ENCODE measurements around the gene RPRD1B.

RPRD1B gene

DNA sequence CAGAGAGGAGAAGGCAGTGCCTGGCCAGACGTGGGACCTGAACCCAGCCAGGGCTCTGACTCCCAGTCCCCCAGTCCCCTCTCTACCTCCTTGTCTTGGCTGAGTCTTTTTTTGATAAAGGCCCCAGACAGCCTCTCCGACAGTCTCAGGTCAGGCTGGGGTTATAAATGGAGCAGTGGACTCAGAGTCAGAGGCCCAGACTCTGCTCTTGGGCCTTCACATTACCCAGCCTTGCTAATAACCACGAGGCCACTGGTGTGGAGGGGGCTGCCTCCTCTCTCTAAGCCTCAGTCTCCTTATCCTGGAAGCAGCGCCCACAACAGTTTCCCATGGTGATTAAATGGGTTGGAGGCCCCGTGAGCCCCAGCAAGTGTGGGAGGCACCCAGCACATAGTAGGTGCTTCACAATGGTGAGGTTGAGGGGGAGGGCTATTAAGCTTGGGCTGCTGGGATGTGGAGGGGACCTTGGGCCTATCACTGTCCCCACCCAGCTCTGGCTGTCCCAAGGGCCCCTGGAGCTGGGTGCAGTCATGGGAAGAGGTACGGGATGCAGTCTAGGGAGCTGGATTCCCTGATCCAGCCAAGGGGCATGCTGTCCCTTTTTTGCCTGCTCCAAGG lies 95.8 kb downstream of the RPRD1B start:
- H3K36me3 ChIP-seq (replicated peaks in 1 of 2; ENCODE audit: control insufficient read depth in 2 of 2, insufficient read depth in 2 of 2, low read length in 2 of 2): no peaks in the 10 kb centered on the region
- no peak overlapping the region for H3K14ac ChIP-seq (ENCODE audit: low read length)
- H2BK12ac ChIP-seq (ENCODE audit: low read length): no peak overlapping the region
- no peak overlapping the region for H4K91ac ChIP-seq (ENCODE audit: low read depth, low read length, poor library complexity)
- no peaks in the 10 kb centered on the region for H3K27me3 ChIP-seq (ENCODE audit: control insufficient read depth in 3 of 3, insufficient read depth in 3 of 3, low read depth in 1 of 3, low read length in 3 of 3)
- H3K4me3 ChIP-seq (ENCODE audit: low read length in 2 of 2): no peak overlapping the region
- H3K4me2 ChIP-seq (ENCODE audit: insufficient read depth, low read length, poor library complexity, severe bottlenecking): no peak overlapping the region
- peak overlapping the region; percentile 49 for H3K18ac ChIP-seq (ENCODE audit: low read length)
- no peak overlapping the region for H3K4ac ChIP-seq (ENCODE audit: low read length)
- H2BK120ac ChIP-seq (ENCODE audit: low read depth, low read length): no peak overlapping the region
- no peaks in the 10 kb centered on the region for H3K9me3 ChIP-seq (replicated peaks in 1 of 2; ENCODE audit: control insufficient read depth in 2 of 2, insufficient read depth in 1 of 2, low read depth in 1 of 2, low read length in 2 of 2)
- peaks cover 1 to 8% of the 10 kb centered on the region in 2 donors for H3K4me1 ChIP-seq (ENCODE audit: control insufficient read depth in 2 of 2, insufficient read depth in 1 of 2, low read depth in 1 of 2, low read length in 2 of 2)
- no peaks in the 10 kb centered on the region for H3K79me1 ChIP-seq (ENCODE audit: low read depth, low read length)
- no peak for DNase-seq (ENCODE audit: low spot score)
- H2BK5ac ChIP-seq (ENCODE audit: low read length): no peak overlapping the region
- no peak overlapping the region for H2AK5ac ChIP-seq (ENCODE audit: low read depth, low read length)
- H4K8ac ChIP-seq (ENCODE audit: low read depth, low read length): no peak overlapping the region
- no CpG with 5 or more reads among the region's 6 CpGs for WGBS, 2 donors (ENCODE audit: extremely low coverage in 2 of 2, insufficient read length in 2 of 2, insufficient replicate concordance in 1 of 2)
- no peak overlapping the region for H3K27ac ChIP-seq (replicated peaks; ENCODE audit: low read length)
- no peak overlapping the region for H3K9ac ChIP-seq (ENCODE audit: low read depth, low read length, poor library complexity)
- no peak overlapping the region for H2AFZ ChIP-seq (ENCODE audit: low read length)
- H3K23ac ChIP-seq (ENCODE audit: low read depth, low read length, poor library complexity): no peak overlapping the region
- no peak overlapping the region for H2BK15ac ChIP-seq (ENCODE audit: low read length)

GRCh38 chr20:38129893-38130609 lies 96.5 kb downstream of the RPRD1B start:
- H3K27me3 ChIP-seq (ENCODE audit: control insufficient read depth in 3 of 3, insufficient read depth in 3 of 3, low read depth in 1 of 3, low read length in 3 of 3): no peaks in the 10 kb centered on the region
- H3K36me3 ChIP-seq (replicated peaks in 1 of 2; ENCODE audit: control insufficient read depth in 2 of 2, insufficient read depth in 2 of 2, low read length in 2 of 2): no peaks in the 10 kb centered on the region
- H2BK120ac ChIP-seq (ENCODE audit: low read depth, low read length): no peak overlapping the region
- no peak overlapping the region for H4K91ac ChIP-seq (ENCODE audit: low read depth, low read length, poor library complexity)
- H3K4ac ChIP-seq (ENCODE audit: low read length): no peak overlapping the region
- H2BK15ac ChIP-seq (ENCODE audit: low read length): no peak overlapping the region
- H3K9me3 ChIP-seq (replicated peaks in 1 of 2; ENCODE audit: control insufficient read depth in 2 of 2, insufficient read depth in 1 of 2, low read depth in 1 of 2, low read length in 2 of 2): no peaks in the 10 kb centered on the region
- H2BK5ac ChIP-seq (ENCODE audit: low read length): no peak overlapping the region
- no peak overlapping the region for H2BK12ac ChIP-seq (ENCODE audit: low read length)
- no peak overlapping the region for H3K27ac ChIP-seq (replicated peaks; ENCODE audit: low read length)
- no peak overlapping the region for H3K23ac ChIP-seq (ENCODE audit: low read depth, low read length, poor library complexity)
- H3K9ac ChIP-seq (ENCODE audit: low read depth, low read length, poor library complexity): no peak overlapping the region
- no peak for DNase-seq (ENCODE audit: low spot score)
- no peaks in the 10 kb centered on the region for H3K79me1 ChIP-seq (ENCODE audit: low read depth, low read length)
- no peak overlapping the region for H4K8ac ChIP-seq (ENCODE audit: low read depth, low read length)
- no peak overlapping the region for H3K14ac ChIP-seq (ENCODE audit: low read length)
- no peak overlapping the region for H2AK5ac ChIP-seq (ENCODE audit: low read depth, low read length)
- no peak overlapping the region for H3K4me2 ChIP-seq (ENCODE audit: insufficient read depth, low read length, poor library complexity, severe bottlenecking)
- peaks cover 3 to 8% of the 10 kb centered on the region in 2 donors for H3K4me1 ChIP-seq (ENCODE audit: control insufficient read depth in 2 of 2, insufficient read depth in 1 of 2, low read depth in 1 of 2, low read length in 2 of 2)
- no peak overlapping the region for H3K18ac ChIP-seq (ENCODE audit: low read length)
- no CpG with 5 or more reads among the region's 15 CpGs for WGBS, 2 donors (ENCODE audit: extremely low coverage in 2 of 2, insufficient read length in 2 of 2, insufficient replicate concordance in 1 of 2)
- H3K4me3 ChIP-seq (ENCODE audit: low read length in 2 of 2): no peak overlapping the region
- peak overlapping the region; percentile 90 for H2AFZ ChIP-seq (ENCODE audit: low read length)

DNA sequence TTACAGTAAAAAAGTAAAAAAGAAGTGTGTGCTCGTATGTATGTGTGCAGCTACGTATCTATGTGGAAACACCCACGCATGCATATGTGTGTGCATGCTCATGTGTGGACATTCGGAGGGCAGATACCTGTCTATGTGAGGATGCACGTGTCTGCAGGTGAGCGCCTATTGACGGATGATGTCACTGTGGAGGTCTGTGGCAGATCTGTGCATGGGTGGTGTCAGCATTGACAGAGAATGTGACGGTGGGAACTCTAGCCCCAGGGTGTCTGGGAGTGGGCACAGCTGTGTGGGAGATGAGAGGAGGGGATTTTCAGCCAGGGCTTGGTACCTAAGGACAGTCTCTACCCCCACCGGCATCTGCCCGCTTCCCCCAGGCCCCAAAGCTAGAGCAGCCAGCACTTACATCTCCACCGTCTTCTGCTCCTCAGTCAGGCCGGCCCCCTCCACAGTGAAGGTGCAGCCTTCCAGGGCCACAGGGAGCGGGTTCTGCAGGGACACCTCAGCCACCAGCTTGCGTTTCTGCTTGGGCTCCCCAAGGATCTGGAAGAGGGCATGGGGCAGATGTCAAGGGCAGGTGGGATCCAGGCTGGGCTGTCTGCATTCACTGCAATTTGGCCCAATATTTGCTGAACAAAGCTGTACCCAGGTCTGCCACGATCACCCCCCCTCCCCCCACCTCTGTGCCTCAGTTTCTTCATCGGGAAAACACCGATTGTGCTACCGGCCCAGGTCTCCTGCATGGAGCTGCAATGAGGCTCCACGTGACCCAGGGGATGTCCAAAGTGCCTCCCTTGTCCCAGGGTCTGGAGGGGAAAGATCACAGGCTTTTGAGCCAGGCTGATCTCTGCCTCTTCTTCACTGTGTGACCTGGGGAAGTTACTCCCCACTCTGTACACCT lies 97.4 kb downstream of the RPRD1B start:
- no peak for DNase-seq (ENCODE audit: low spot score)
- Histone ChIP-seq H3K27ac (replicated peaks; ENCODE audit: low read length) (no peak overlapping the region), H3K9ac (ENCODE audit: low read depth, low read length, poor library complexity) (peak overlapping the region; percentile 55), H3K4me2 (ENCODE audit: insufficient read depth, low read length, poor library complexity, severe bottlenecking) (no peak overlapping the region), H3K18ac (ENCODE audit: low read length) (peak overlapping the region; percentile 50), H3K23ac (ENCODE audit: low read depth, low read length, poor library complexity) (no peak overlapping the region), H3K36me3 (replicated peaks in 1 of 2; ENCODE audit: control insufficient read depth in 2 of 2, insufficient read depth in 2 of 2, low read length in 2 of 2) (no peaks in the 10 kb centered on the region), H2AFZ (ENCODE audit: low read length) (peak overlapping the region; percentile 90), H4K8ac (ENCODE audit: low read depth, low read length) (no peak overlapping the region), H3K4ac (ENCODE audit: low read length) (no peak overlapping the region), H2BK5ac (ENCODE audit: low read length) (no peak overlapping the region), H3K27me3 (ENCODE audit: control insufficient read depth in 3 of 3, insufficient read depth in 3 of 3, low read depth in 1 of 3, low read length in 3 of 3) (no peaks in the 10 kb centered on the region), H3K79me1 (ENCODE audit: low read depth, low read length) (no peaks in the 10 kb centered on the region), H3K14ac (ENCODE audit: low read length) (no peak overlapping the region), H3K9me3 (replicated peaks in 1 of 2; ENCODE audit: control insufficient read depth in 2 of 2, insufficient read depth in 1 of 2, low read depth in 1 of 2, low read length in 2 of 2) (no peaks in the 10 kb centered on the region), H4K91ac (ENCODE audit: low read depth, low read length, poor library complexity) (no peak overlapping the region), H3K4me3 (ENCODE audit: low read length in 2 of 2) (no peak overlapping the region), H2BK12ac (ENCODE audit: low read length) (no peak overlapping the region), H3K4me1 (ENCODE audit: control insufficient read depth in 2 of 2, insufficient read depth in 1 of 2, low read depth in 1 of 2, low read length in 2 of 2) (peaks cover 3 to 8% of the 10 kb centered on the region in 2 donors), H2BK120ac (ENCODE audit: low read depth, low read length) (no peak overlapping the region), H2AK5ac (ENCODE audit: low read depth, low read length) (no peak overlapping the region), H2BK15ac (ENCODE audit: low read length) (no peak overlapping the region)
- no CpG with 5 or more reads among the region's 19 CpGs for WGBS, 2 donors (ENCODE audit: extremely low coverage in 2 of 2, insufficient read length in 2 of 2, insufficient replicate concordance in 1 of 2)

Measured in neuronal stem cell (in vitro differentiated cells).